Endothelial cell (in vitro differentiated cells): ENCODE data around the gene SCAP. TPM values are rescaled to one million over a fixed set of nuclear protein-coding genes. Genes with fewer than 3 reads are reported as not detected.
"Not testable (repeated sequence)": the region's sequence is repeated elsewhere in the genome, so short reads cannot be mapped to it uniquely, and the experiment has no call there.

ENCODE experiments used
- DNase-seq: peaks from one replicate; pipeline ENCODE4 v3.0.0; 2021; ENCODE audit warnings: low spot score
- H3K27ac Mint-ChIP-seq: one replicate; pipeline ENCODE4 v1.8.0; 2021; ENCODE audit warnings: mixed read lengths, inconsistent platforms; ENCODE audit not compliant: unreplicated experiment
- H3K27me3 Mint-ChIP-seq: one replicate; pipeline ENCODE4 v1.8.0; 2021; ENCODE audit warnings: mild to moderate bottlenecking, moderate library complexity, mixed read lengths, inconsistent platforms; ENCODE audit not compliant: unreplicated experiment
- H3K36me3 Mint-ChIP-seq: one replicate; pipeline ENCODE4 v1.8.0; 2021; ENCODE audit warnings: mild to moderate bottlenecking, low read depth, mixed read lengths, inconsistent platforms; ENCODE audit not compliant: unreplicated experiment
- H3K4me1 Mint-ChIP-seq: one replicate; pipeline ENCODE4 v1.8.0; 2021; ENCODE audit warnings: mild to moderate bottlenecking, mixed read lengths, inconsistent platforms; ENCODE audit not compliant: unreplicated experiment
- H3K4me3 Mint-ChIP-seq: one replicate; pipeline ENCODE4 v1.8.0; 2021; ENCODE audit warnings: mild to moderate bottlenecking, mixed read lengths, inconsistent platforms; ENCODE audit not compliant: unreplicated experiment
- H3K9me3 Mint-ChIP-seq: one replicate; pipeline ENCODE4 v1.8.0; 2021; ENCODE audit warnings: mixed read lengths, inconsistent platforms; ENCODE audit not compliant: unreplicated experiment
- CTCF ChIP-seq: fragments of 200-600 bp; sonication (generic); IDR thresholded peaks from one replicate; pipeline ENCODE4 v1.5.0; 2021; ENCODE audit warnings: antibody characterized with exemption; ENCODE audit not compliant: unreplicated experiment
- total RNA-seq: library from RNA; stranded (reverse); fragmentation: NEBNext Ultra II Directional; extraction: Animal tissue kit (Norgen Biotek cat#: 25700); gene quantifications from one replicate; pipeline ENCODE4 v1.2.1, GENCODE V29; 2021; ENCODE audit not compliant: unreplicated experiment

SCAP gene
- total RNA-seq, 1 donor from 2014 or later: 88.6 TPM

DNA sequence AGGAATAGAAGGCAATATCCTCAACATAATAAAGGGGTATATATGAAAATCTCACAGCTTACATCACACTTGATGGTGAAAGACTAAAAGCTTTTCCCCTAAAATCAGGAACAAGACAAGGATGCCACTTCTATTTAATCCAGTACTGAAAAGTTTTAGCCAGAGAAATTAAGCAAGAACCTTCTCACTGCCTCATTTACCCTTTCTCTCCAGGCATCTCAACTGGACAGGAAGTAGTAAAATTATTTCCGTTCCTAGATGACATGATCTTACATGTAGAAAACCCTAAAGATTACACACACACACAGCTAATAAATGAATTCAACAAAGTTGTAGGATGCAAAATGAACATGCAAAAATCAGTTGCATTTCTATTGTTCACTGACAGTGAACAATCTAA is 11.2 kb downstream of the SCAP start:
- no peak for TF ChIP-seq CTCF
- Mint-ChIP-seq H3K4me1 (peaks cover 6% of the 10 kb centered on the region), H3K27me3 (no peaks in the 10 kb centered on the region), H3K36me3 (peaks cover 1% of the 10 kb centered on the region), H3K9me3 (no peaks in the 10 kb centered on the region), H3K27ac (no peak overlapping the region), H3K4me3 (no peak overlapping the region)
- no peak for DNase-seq

DNA sequence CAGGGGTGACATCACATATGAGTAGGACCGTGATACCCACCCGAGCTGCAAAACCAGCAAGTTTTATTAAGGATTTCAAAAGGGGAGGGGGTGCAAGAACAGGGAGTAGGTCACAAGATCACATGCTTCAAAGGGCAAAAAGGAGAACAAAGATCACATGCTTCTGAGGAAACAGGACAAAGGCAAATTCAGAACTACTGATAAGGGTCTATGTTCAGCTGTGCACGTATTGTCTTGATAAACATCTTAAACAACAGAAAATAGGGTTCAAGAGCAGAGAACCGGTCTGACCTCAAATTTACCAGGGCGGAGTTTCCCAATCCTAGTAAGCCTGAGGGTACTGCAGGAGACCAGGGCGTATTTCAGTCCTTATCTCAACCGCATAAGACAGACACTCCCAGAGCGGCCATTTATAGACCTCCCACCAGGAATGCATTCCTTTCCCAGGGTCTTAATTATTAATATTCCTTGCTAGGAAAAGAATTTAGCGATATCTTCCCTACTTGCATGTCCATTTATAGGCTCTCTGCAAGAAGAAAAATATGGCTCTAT is 16.1 kb downstream of the SCAP start:
- H3K4me3 Mint-ChIP-seq, DNase-seq, H3K36me3 Mint-ChIP-seq, H3K27me3 Mint-ChIP-seq, H3K4me1 Mint-ChIP-seq, H3K9me3 Mint-ChIP-seq, H3K27ac Mint-ChIP-seq: not testable (repeated sequence)

- H3K36me3 Mint-ChIP-seq: peaks cover 7% of the 10 kb centered on the region
- H3K27me3 Mint-ChIP-seq: no peaks in the 10 kb centered on the region
- TF ChIP-seq CTCF: no peak
- no peaks in the 10 kb centered on the region for H3K9me3 Mint-ChIP-seq
- no peak overlapping the region for H3K27ac Mint-ChIP-seq
- no peak for DNase-seq
- H3K4me3 Mint-ChIP-seq: no peak overlapping the region
- no peaks in the 10 kb centered on the region for H3K4me1 Mint-ChIP-seq
Measured at GRCh38 chr3:47456984-47457383, 18.8 kb downstream of the SCAP start.

- Mint-ChIP-seq H3K4me1 (no peaks in the 10 kb centered on the region), H3K9me3 (no peaks in the 10 kb centered on the region), H3K27me3 (no peaks in the 10 kb centered on the region), H3K36me3 (peaks cover 7% of the 10 kb centered on the region), H3K27ac (no peak overlapping the region), H3K4me3 (no peak overlapping the region)
- no peak for DNase-seq
- no peak for TF ChIP-seq CTCF
Measured at GRCh38 chr3:47455806-47456452, 19.8 kb downstream of the SCAP start.

DNA sequence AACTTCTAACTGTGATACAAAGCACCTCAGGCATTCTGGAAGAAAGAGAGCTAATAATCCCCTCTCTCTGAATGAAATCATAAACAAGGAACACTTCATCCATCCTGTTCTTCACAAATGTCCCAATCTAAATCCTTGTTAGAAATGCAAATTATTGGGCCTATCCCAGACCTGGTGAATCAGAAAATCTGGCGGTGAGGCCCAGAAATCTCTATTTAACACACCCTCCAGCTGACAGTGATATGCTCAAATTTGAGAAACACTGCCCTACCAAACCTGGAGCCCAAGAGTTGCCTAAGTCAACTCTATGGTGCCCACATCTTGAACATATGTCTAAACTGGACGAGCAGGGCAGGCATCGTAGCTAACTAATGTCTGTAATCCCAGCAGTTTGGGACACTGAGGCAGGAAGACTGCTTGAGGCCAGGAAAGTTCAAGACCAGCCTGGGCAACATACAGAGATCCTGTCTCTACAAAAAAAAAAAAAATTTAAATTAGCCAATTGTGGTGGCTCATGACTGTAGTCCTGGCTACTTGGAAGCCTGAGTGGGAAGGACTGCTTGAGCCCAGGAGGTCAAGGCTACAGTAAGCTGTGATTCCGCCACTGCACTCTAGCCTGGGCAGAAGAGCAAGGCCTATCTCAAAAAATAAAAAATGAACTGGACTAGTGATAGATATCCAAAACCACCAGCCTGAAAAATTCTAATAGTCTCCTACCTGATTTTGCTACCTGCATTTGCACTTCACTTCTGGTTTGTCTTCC is 23.1 kb downstream of the SCAP start:
- H3K4me1 Mint-ChIP-seq: no peaks in the 10 kb centered on the region
- H3K36me3 Mint-ChIP-seq: no peaks in the 10 kb centered on the region
- no peak overlapping the region for H3K4me3 Mint-ChIP-seq
- DNase-seq: no peak
- H3K9me3 Mint-ChIP-seq: no peaks in the 10 kb centered on the region
- no peak overlapping the region for H3K27ac Mint-ChIP-seq
- TF ChIP-seq CTCF: no peak
- no peaks in the 10 kb centered on the region for H3K27me3 Mint-ChIP-seq
